CD4-positive, alpha-beta T cell treated with Interleukin-12 subunit alpha and Interleukin-12 subunit beta, for 1 hour (primary cell): ENCODE measurements around the gene ZSWIM7.
"Not testable (repeated sequence)": the region's sequence is repeated elsewhere in the genome, so short reads cannot be mapped to it uniquely, and the experiment has no call there.

Experiments used
- DNase-seq: peaks from one replicate; pipeline ENCODE4 v3.0.0-alpha.2; 2020

The ZSWIM7 gene

DNA sequence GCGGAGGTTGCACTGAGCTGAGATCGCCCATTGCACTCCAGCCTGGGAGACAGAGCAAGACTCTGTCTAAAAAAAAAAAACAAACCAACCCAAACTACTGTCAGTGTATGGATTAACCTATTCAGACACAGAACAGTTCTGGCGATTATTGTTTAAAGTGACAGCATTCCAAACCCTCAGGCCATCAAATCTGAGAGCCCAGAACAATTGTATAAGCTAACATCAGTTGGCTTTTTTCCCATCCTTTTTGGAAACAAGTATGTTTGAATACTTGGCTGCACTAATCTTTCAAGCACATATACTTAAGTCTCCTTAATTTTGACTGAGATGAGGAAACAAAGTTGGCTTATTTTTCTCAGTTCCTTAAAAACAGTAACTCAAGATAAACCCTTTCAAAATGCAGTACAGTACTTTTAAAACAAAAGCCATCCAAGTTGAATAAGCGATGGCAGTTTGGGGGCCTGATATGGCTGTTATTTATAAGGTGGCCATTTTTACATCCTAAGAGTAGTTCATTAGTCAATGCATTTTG, 1.4 kb downstream of the ZSWIM7 start:
- DNase-seq = no peak

DNA sequence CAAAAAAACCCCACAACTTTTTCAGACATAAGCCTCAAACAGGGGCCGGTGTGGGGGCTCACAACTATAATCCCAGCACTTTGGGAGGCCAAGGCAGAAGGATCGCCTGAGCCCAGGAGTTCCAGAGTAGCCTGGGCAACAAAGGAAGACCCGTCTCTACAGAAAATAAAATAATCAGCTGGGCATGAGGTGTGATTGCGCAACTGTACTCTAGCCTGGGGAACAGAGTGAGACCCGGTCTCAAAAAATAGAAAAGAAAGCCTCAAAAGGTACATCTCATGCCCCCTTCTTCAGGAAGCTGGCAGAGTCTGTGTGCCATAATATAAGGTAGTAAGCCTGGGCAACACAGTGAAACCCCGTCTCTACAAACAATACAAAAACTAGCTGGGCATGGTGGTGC, 3.2 kb downstream of the ZSWIM7 start:
- no peak for DNase-seq

DNA sequence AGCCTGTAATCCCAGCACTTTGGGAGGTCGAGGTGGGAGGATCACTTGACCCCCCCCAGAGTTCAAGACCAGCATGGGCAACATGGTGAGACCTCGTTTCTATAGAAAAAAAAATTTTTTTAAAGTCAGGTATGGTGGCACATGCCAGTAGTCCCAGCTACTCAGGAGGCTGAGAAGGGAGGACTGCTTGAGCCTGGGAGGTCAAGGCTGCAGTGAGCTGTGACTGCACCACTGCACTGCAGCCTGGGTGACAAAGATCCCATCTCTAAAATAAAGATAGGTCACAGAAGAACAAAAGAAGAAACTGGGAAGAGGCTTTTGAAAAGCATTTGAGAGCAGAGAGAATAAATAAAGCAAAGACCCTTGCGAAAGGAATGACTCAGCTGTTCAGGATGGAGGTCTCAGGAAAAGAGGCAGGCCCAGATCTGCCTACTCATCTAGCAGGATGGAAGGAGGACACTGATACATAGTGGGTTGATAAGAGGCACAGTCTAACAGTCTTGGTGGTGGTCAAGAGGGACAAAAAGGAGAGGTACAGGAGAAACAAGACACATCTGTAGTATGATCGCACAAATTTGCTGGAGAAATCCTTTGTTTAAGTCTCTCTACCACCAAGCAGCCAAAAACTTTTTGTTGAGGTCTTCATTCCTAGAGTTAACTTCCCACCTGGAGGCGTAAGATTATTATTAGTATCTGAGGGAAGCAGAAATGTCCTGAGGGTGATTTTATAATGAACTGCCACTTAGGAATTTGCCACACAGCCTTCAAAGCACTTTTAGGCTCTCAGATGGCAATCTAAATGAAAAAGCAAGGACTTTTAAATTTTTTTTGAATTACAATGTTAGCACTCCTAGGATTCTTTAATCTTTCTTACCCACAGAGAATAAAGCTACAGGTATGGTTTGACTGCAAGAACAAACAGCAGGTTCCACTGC, 17.6 kb downstream of the ZSWIM7 start:
- no peak for DNase-seq

DNA sequence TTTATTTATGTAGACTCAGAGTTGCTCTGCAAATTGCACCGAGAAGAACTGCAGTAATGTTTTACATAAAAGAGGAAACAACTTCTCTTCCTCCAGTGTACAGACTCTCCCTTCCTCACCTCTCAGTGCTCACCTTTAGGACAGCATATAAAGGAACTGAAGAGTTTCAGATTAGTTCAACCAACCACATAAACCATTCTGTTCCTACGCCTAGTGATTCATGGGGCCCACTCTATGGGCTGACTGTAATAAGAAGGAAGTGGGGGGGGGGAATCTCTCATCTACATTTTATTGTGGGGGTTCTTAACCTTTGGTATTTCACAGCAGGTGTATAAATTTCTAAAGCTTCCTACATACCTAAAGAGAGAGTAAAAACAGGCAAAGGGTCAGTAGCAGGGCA, 18.3 kb downstream of the ZSWIM7 start:
- no peak for DNase-seq

DNA sequence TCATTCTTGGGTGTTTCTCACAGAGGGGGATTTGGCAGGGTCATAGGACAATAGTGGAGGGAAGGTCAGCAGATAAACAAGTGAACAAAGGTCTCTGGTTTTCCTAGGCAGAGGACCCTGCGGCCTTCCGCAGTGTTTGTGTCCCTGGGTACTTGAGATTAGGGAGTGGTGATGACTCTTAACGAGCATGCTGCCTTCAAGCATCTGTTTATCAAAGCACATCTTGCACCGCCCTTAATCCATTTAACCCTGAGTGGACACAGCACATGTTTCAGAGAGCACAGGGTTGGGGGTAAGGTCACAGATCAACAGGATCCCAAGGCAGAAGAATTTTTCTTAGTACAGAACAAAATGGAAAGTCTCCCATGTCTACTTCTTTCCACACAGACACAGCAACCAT, 20.5 kb downstream of the ZSWIM7 start:
- DNase-seq = not testable (repeated sequence)

DNA sequence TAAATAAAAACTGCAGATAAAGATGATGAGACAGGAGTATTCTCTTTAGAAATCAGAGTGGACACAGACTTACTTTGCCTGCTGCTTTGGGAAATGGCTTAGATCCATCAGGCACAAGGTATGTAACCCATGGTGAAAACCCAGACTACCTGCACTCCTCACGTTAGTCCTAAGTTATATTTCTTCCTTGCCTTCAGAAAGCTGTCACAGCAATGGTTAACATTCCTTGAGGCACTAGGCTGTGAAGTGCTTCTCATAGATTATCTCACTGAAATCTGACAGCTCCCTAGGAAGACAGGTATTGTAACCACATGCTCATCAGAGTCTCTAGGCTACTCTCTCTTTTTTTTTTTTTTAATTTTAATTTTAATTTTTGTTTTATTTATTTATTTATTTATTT, 20.9 kb downstream of the ZSWIM7 start:
- no peak for DNase-seq

DNA sequence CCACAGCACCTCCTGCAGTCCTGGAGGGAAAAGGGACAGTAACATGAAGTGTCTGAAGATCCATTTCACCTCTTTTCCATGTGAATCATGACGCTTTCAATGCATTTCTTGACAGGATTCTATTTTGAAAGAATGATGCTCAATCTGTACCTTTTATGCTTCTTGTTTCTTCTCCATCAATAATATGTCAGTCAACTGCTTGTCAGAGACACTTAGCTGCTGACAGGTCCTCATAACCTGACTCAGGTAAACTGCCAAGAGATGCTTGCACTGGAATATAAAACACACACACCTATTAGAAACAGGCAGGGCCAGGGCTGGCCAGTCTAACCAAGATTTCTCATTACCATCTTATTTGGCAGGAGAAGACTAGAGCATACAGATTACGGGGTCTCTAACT, 21.6 kb downstream of the ZSWIM7 start:
- DNase-seq = no peak

DNA sequence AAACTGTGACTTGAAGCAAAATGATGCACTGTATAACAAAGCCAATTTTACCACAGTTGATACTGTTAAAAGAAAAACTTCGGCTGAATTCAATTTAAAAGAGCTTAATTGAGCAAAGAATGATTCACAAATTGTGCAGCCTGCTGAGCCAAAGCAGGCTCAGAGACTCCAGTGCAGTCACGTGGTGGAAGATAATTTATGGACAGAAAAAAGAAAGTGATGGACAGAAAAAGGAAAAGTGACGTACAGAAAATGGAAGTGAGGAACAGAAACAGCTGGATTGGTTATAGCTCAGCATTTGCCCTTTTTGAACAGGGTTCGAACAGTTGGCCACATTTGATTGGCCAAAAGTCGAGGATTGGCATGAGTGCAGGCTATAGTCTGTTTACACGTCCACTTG, 25.7 kb downstream of the ZSWIM7 start:
- no peak for DNase-seq

DNA sequence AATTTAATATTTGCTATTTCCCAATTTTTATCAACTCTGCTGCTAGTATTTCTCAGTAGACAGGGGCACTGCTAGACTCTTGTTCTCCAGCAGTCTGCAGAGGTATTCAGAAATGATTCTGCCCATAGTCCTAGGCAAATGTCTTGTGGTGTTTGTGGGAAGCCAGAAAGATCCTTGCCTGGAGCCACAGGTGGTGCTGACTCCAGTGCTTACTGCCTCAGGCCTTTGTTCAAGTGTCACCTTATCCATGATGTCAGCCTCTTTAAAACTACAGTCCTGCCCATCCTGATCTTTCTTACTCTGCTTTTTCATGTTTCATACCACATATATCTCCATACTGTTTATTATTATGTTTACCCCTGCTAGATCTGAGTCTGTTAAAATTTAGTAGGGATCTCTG, 26.5 kb downstream of the ZSWIM7 start:
- no peak for DNase-seq

DNA sequence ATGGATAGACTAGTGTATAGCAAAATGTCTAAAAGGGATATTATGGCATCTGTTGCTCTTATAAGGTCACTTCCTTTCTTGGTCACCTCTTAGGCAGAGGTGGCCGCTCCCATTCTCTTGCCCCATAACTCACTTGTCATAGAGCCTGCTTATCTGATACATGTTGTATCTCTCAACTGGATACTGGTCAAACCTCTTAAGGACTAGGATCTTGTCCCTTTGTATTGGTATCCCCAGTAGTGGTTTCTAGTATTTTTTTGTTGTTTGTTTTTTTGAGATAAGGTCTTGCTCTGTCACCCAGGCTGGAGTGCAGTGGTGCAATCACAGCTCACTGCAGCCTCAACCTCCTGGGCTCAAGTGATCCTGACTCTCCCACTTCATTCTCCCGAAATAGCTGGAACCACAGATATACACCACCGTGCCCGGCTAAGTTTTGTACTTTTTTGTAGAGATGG, 27.0 kb downstream of the ZSWIM7 start:
- no peak for DNase-seq

DNA sequence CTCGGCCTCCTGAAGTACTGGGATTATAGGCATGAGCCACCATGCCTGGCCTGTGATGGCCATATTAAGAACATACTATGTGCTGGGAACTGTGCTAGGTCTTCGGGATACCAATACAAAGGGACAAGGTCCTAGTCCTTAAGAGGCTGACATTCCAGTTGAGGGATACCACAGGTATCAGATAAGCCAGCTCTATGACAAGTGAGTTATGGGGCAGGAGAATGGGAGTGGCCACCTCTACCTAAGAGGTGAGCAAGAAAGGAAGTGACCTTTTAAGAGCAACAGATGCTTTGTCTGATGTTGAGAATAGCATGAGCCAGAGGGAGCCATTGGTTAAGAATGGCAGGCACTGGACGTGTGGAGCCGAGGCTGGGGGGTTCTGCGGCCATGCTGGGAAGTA, 27.6 kb downstream of the ZSWIM7 start:
- no peak for DNase-seq

DNA sequence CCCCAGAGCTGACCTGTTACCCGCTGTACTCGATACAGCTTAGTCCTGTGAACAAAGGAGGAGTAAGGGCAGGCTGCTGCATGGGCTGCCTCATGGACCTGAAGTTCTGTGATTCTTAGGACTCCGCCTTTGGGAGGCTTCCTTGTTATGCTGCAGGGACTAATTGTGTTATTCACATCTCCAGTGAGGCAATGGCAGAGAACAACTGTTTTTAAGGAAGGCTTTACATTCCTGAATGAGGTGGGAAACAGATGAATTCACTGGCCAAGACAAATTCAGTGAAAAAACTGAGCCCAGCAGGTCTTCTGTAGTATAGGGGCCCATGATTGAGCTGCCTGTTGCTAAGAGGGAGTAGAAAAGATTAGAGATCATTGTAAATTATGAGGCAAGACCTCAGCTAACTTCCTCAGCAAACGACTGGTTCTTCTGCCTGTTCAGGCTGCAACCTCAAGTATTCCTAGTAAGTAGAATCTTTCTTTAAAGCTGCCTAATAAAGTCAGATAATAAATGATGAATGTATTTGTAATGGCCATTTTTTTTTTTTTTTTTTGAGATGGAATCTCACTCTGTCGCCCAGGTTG, 28.3 kb downstream of the ZSWIM7 start:
- DNase-seq = no peak

DNA sequence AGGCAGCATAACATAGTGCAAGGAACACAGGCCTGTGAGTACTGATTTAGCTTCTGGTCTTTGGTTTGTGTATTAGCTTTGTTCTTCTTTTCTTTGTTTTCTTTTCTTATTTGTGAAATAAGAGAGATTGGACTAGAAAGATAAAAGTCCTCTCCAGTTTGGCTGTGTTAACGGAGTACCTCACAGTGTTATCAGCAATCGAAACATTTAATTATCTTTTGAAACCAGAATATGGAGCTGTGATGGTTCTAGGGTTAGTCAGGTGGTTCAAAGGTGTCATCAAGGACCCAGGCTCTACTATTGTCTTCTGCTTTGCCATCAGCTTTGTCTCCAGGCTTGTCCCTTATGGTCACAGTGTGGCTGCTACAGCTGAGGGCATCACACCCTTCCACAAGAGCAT, 29.0 kb downstream of the ZSWIM7 start:
- no peak for DNase-seq

DNA sequence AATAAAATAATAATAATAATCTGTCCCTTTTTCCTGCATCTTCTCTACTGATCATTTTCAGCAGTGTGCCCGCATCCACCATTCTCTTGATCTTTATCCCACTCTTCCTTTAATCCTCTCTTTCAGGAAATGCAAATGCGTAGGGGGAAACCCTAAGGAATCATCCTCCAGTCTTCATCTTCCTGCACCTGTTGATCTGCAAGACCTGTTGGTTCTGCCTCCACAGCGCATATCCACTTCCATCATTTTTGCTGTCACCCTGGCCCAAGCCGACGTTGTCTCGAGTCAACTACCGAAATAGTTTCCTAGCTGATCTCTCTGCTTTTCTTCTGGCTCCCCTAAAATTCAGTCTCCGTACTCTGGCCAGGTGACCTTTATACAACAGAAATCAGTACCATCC, 30.0 kb downstream of the ZSWIM7 start:
- no peak for DNase-seq

DNA sequence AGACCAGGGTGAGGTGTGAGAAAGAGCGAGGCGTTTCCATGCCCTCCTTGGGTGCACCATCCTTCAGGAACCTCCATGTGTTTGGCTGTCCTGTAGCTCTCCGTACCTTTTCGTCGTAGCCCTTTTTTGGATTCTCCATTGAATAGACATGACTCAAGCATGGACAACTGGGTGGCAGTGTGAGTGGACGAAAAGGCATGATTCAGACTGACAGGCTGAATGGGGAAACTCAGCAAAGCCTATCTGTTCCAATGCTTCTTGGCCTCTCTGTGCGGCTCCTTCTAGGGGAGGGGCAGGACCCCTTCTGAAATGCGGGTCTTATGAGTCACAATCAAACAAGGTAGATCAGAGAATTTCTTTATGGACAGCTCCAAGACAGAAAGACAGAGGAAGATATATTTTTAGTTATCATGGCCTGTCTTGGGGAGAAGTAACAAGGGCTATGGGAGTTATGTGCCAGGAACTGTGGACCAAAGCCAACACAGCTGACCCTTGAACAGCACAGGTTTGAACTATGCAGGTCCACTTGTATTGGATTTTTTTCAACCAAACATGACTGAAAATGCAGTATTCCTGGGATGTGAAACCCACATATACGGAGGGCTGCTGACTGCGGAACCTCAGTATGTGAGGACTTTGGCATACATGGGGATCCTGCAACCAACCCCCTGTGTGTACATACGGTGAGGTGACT, 31.7 kb downstream of the ZSWIM7 start:
- no peak for DNase-seq

DNA sequence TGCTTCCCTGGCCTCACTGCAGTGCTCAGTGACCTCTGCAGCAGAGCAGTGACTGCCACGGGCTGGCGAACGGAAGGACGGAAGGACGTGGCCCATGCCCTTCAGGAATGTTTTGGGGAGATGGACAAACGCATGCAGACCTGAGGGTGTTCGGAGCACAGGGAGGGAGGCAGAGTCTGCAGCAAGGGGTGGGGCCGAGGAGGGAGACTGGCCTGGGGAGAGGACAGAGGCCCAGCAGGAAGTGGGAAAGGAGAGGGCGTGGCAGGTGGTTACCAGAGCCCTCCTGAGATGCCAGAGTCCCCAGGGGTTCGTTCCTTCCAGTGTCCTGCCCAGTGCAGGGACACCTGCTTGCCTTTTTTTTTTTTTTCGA, 32.6 kb downstream of the ZSWIM7 start:
- DNase-seq = no peak

DNA sequence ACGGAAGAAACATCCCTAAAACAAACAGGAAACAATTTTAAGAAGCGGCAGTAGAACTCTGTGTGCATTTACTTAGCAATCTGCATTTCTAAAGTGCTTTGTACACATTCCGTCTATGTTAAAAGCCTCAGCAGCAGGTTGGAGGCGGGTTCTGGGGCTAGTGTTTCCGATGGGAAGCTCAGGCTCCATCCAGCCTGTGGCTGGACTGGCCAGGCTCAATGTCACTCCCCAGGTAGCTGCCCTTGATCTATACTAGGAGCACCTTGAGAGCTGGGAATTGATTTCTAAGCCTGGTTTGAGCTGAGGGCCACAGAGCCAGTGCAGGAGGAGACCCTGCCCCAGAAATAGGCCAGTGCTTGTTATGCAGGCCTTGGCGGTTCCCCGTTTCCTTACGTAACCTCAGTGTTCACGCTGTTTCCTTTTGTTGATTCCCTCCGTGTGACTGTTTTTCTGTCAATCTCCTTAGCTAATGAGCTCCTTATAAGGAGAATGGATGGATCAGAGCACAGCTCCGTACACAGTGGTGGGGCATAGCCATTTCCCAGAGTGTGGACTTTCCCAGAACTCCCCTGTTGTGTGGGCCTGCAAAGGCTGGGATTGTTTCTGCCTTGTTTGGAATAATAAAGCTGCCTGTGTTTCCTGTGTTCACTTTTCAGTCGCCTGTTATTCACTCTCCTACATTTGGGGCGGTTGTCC, 33.2 kb downstream of the ZSWIM7 start:
- no peak for DNase-seq

DNA sequence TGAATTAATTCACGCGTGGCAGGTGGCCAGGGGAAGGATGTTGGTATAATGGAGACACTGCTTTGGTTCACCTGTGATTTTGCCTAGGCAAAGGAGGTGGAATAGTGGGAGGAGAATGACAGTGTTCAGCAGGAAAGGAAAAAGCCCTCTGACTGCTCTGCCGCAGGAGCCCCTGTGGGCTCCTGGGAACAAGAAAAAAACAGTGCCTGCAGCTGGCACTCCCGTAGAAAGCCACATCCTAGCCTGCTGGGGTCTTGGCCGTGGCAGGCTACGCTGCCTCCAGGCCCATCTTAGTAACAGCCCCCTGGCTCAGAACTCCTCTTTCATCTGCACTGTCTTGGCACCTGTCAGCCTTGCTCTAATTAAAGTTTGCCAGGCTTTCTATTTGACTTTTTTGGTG, 34.0 kb downstream of the ZSWIM7 start:
- DNase-seq = no peak

DNA sequence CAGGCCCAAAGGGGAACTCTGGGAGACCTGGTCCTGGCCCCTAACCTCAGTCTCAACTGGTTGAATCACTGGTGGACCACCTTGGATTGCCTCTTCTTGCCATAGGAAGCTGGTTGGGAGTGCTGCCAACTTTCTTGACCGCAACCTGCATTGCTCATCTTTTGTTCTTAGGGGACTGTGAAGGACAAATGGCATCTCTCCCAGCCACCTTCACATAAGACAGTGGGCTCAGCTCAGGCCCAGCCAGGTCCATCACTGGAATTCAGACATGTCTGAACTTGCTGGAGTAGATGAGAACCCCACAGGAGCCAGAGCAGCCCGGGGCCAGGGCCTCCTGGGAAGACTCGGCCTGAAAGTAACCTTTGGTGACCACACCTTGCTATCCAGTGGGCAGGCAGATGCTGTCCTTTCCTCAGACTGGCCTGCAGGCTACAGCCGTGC, 35.8 kb downstream of the ZSWIM7 start:
- no peak for DNase-seq

DNA sequence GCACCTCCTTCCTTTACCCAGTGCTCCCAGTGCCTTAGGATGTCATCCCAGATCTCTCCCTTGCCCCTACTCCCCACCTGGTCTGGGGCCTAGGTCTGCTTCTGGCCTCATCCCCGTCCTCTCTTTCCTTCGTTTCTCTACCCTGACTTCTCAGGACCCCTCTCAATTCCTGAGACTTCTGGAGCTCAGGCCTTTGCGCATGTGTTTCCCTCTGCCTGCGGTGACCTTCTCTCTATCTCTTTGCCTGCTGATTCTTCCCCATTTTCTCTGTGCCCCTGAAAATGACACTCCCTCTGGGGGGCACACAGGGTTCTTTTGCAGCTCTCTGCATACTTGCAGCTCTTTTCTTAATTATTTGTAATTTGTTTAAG, 41.0 kb downstream of the ZSWIM7 start:
- no peak for DNase-seq

DNA sequence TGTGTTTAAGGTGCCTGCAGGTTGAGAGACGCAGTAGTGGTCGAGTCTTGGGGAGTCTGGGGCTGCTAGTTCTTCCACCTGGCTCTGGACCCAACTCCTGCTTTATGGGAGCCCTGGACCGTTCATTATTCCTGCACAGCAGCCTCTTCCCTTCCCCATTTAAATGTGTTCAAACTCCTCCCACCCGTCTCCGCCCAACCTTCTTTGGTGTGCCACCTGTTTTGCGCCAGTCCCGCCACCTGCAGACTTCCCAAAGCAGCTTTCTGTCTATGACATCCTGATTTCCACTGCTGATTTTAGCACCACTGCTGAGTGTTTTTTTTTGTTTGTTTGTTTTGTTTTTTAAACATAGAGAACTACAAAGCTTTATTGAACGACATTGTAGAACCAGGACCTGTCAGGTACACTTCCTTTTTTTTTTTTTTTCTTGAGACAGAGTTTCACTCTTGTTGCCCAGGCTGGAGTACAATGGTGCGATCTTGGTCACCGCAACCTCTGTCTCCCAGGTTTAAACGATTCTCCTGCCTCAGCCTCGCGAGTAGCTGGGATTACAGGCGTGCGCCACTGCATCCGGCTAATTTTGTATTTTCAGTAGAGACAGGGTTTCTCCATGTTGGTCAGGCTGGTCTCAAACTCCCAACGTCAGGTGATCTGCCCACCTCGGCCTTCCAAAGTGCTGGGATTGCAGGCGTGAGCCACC, 41.7 kb downstream of the ZSWIM7 start:
- DNase-seq = no peak

DNA sequence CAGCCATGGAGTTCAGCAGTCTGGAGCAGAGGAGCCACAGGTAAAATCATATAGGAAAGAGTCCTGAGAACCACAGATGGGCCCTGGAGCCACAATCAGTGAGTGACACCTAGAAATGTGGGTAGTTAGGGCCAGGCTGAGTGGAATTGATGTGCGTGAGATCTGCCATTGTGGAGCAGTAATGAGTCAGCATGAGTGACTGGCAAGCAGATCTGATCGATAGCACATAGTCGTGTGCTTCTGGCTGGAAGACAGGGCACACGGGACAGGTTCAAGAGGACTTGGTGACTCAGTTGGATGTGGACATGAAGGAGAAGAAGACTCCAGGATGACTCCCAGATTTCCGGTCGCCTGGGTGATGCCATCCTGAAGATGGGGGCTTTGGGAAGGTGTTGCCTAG, 42.3 kb downstream of the ZSWIM7 start:
- no peak for DNase-seq
